ENCODE results near the gene NFYC.

GRCh38 chr1:40820251-40820797, 128.8 kb downstream of the NFYC start:
- TF ChIP-seq CTCF (IDR thresholded peaks at IDR 0.05) (no peak), POLR2AphosphoS5 (IDR thresholded peaks at IDR 0.05) (no peak), POLR2A (IDR thresholded peaks at IDR 0.05) (no peak), EP300 (IDR thresholded peaks at IDR 0.05) (no peak)

Measured in sigmoid colon (tissue), 4 donors.